HepG2 (cell line): ENCODE measurements around the gene GNAS.

Source experiments
- ASH2L ChIP-seq: fragments of 300-600, 200-600 bp; sonication (generic); IDR thresholded peaks from 2 replicates; pipeline ENCODE4 v1.7.0; 2017; ENCODE audit warnings: low read depth, mild to moderate bottlenecking, moderate library complexity, mixed read lengths, low read length; ENCODE audit not compliant: insufficient read length
- ERF ChIP-seq: IDR thresholded peaks from 2 replicates; pipeline ENCODE4 v1.6.1; 2018; ENCODE audit warnings: missing biosample characterization, missing genetic modification reagents
- EZH2 ChIP-seq: conservative IDR thresholded peaks from 2 replicates; pipeline ENCODE4 v1.6.1; 2012; ENCODE audit warnings: mild to moderate bottlenecking, low read depth, low read length, moderate library complexity
- FOSL1 ChIP-seq: sonication (generic); formaldehyde crosslinking; IDR thresholded peaks from 2 replicates; pipeline ENCODE4 v1.9.0; 2021; ENCODE audit warnings: missing genetic modification reagents, borderline replicate concordance
- SCMH1 ChIP-seq: sonication (generic); formaldehyde crosslinking; IDR thresholded peaks from 2 replicates; pipeline ENCODE4 v1.9.0; 2021; ENCODE audit warnings: missing genetic modification reagents, mild to moderate bottlenecking, borderline replicate concordance
- ZNF773 ChIP-seq: sonication (generic); formaldehyde crosslinking; IDR thresholded peaks from 2 replicates; pipeline ENCODE4 v1.4.0; 2020; ENCODE audit warnings: missing genetic modification reagents, borderline replicate concordance

DNA sequence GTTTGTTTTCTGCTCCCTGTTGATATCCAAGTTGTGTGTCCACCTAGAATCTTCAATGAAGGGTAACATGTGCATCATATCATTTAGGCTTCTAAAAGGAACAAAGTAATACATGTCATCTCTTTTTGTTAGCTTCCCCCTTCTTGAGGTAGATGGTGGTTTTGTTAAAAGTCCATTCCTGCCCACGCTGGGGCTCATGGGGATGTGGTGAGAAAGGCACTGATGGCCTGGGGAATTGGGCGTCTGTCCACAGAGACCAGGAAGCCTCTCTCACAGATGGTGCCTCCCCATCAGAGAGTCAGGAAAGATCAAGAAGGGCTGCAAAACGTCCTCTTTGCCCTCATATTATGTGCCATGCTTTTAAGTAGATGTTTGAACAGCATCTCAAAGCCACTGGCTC lies 32.5 kb downstream of the GNAS start:
- TF ChIP-seq ZNF773 (CRISPR knock-in tag) (no peak), FOSL1 (no peak), EZH2 (no peak), ERF (CRISPR knock-in tag) (no peak), ASH2L (no peak), SCMH1 (CRISPR knock-in tag) (no peak)
